Neural cell (in vitro differentiated cells): ENCODE measurements around the gene ZNF608. TPM values are rescaled to one million over a fixed set of nuclear protein-coding genes. Genes with fewer than 3 reads are reported as not detected.

Experiments
- H2AFZ ChIP-seq: fragments of 200-600, 300-800 bp; sonication (generic), shearing (Covaris generic); 2 replicates; pipeline ENCODE4 v1.6.0; 2014; ENCODE audit warnings: low read depth, mild to moderate bottlenecking, antibody characterized with exemption, low read length, moderate library complexity
- H3F3A ChIP-seq: fragments of 200-600 bp; shearing (Covaris generic); 2 replicates; pipeline ENCODE4 v1.6.1; 2016; ENCODE audit warnings: mild to moderate bottlenecking, moderate library complexity, mixed read lengths, antibody characterized with exemption, low read length; ENCODE audit not compliant: insufficient read depth, poor library complexity, severe bottlenecking
- H3K27ac ChIP-seq: fragments of 200-600, 300-800 bp; sonication (generic), shearing (Covaris generic); 2 replicates; pipeline ENCODE4 v1.5.1; 2014; ENCODE audit warnings: mild to moderate bottlenecking, low read length, moderate library complexity
- H3K27me3 ChIP-seq: fragments of 300-800, 200-600 bp; sonication (generic), shearing (Covaris generic); 2 replicates; pipeline ENCODE4 v1.6.0; 2014; ENCODE audit warnings: mild to moderate bottlenecking, low read depth, low read length, moderate library complexity; ENCODE audit not compliant: insufficient read depth
- H3K36me3 ChIP-seq: fragments of 300-800, 200-600 bp; sonication (generic), shearing (Covaris generic); 2 replicates; pipeline ENCODE4 v1.5.1; 2014; ENCODE audit warnings: mild to moderate bottlenecking, antibody characterized with exemption, low read length, moderate library complexity; ENCODE audit not compliant: insufficient read depth
- H3K4me2 ChIP-seq: fragments of 300-800, 200-600 bp; sonication (generic), shearing (Covaris generic); 2 replicates; pipeline ENCODE4 v1.6.0; 2014; ENCODE audit warnings: mild to moderate bottlenecking, low read length
- H3K4me3 ChIP-seq: fragments of 300-800, 200-600 bp; sonication (generic), shearing (Covaris generic); 2 replicates; pipeline ENCODE4 v1.5.1; 2014; ENCODE audit warnings: mild to moderate bottlenecking, low read length, moderate library complexity
- H3K79me2 ChIP-seq: fragments of 200-600 bp; shearing (Covaris generic); replicated peaks from 2 replicates; pipeline ENCODE4 v1.6.0; 2014; ENCODE audit warnings: mild to moderate bottlenecking, low read length, moderate library complexity; ENCODE audit not compliant: insufficient read depth
- H3K9ac ChIP-seq: fragments of 300-800, 200-600 bp; sonication (generic), shearing (Covaris generic); 2 replicates; pipeline ENCODE4 v1.6.1; 2016; ENCODE audit warnings: mild to moderate bottlenecking, low read length, mixed read lengths
- H3K9me2 ChIP-seq: fragments of 200-600 bp; shearing (Covaris generic); 2 replicates; pipeline ENCODE4 v1.6.1; 2016; ENCODE audit warnings: mild to moderate bottlenecking, low read length, mixed read lengths; ENCODE audit not compliant: insufficient read depth
- H3K9me3 ChIP-seq: fragments of 200-600, 300-800 bp; sonication (generic), shearing (Covaris generic); 2 replicates; pipeline ENCODE4 v1.6.1; 2016; ENCODE audit warnings: mild to moderate bottlenecking, mixed run types, low read length, moderate library complexity, mixed read lengths
- H4K20me1 ChIP-seq: fragments of 200-600 bp; shearing (Covaris generic); 2 replicates; pipeline ENCODE4 v1.6.1; 2016; ENCODE audit warnings: mild to moderate bottlenecking, mixed run types; ENCODE audit not compliant: insufficient read depth
- CTCF ChIP-seq: fragments of 450-650 bp; IDR thresholded peaks from 2 replicates; pipeline ENCODE4 v1.5.1; 2014; ENCODE audit warnings: antibody characterized with exemption, mild to moderate bottlenecking, moderate library complexity; ENCODE audit not compliant: poor library complexity, severe bottlenecking
- EP300 ChIP-seq: fragments of 450-650 bp; conservative IDR thresholded peaks from 2 replicates; pipeline ENCODE4 v1.6.1; 2014; ENCODE audit warnings: antibody characterized with exemption, mild to moderate bottlenecking, moderate library complexity; ENCODE audit not compliant: poor library complexity, severe bottlenecking
- EZH2 ChIP-seq: fragments of 200-600, 300-800 bp; shearing (Covaris generic), sonication (generic); IDR thresholded peaks from 2 replicates; pipeline ENCODE4 v1.6.1; 2014; ENCODE audit warnings: antibody characterized with exemption, low read length, borderline replicate concordance, mild to moderate bottlenecking; ENCODE audit not compliant: insufficient read depth, poor library complexity, severe bottlenecking
- MXI1 ChIP-seq: fragments of 450-650 bp; conservative IDR thresholded peaks from 2 replicates; pipeline ENCODE4 v1.6.1; 2014; ENCODE audit warnings: antibody characterized with exemption, mild to moderate bottlenecking; ENCODE audit not compliant: poor library complexity, severe bottlenecking
- POLR2AphosphoS5 ChIP-seq: IDR thresholded peaks from 2 replicates; pipeline ENCODE4 v1.6.1; 2012
- RAD21 ChIP-seq: fragments of 450-650 bp; conservative IDR thresholded peaks from 2 replicates; pipeline ENCODE4 v1.6.1; 2014; ENCODE audit warnings: antibody characterized with exemption, mild to moderate bottlenecking, moderate library complexity
- REST ChIP-seq: IDR thresholded peaks from 2 replicates; pipeline ENCODE4 v1.6.1; 2012; ENCODE audit warnings: borderline replicate concordance
- SMC3 ChIP-seq: fragments of 450-650 bp; conservative IDR thresholded peaks from 2 replicates; pipeline ENCODE4 v1.6.1; 2014; ENCODE audit warnings: antibody characterized with exemption, mild to moderate bottlenecking, moderate library complexity; ENCODE audit not compliant: poor library complexity
- TAF1 ChIP-seq: IDR thresholded peaks from 2 replicates; pipeline ENCODE4 v1.6.1; 2012; ENCODE audit warnings: low read depth
- polyA plus RNA-seq: library from polyadenylated mRNA; depleted of rRNA; stranded (reverse); fragments of >200 nt; gene quantifications from 2 replicates; pipeline ENCODE4 v1.2.3, GENCODE V29; 2014

Gene ZNF608
- polyA plus RNA-seq, 1 donor from 2014 or later: 32.4 TPM

- H3K27ac ChIP-seq: no peak overlapping the region
- no peaks in the 10 kb centered on the region for H3F3A ChIP-seq
- H3K9me2 ChIP-seq: no peaks in the 10 kb centered on the region
- H4K20me1 ChIP-seq: no peaks in the 10 kb centered on the region
- H3K79me2 ChIP-seq: peaks cover 76% of the 10 kb centered on the region
- H3K9me3 ChIP-seq: no peaks in the 10 kb centered on the region
- no peak overlapping the region for H3K9ac ChIP-seq
- H3K27me3 ChIP-seq: no peaks in the 10 kb centered on the region
- no peak overlapping the region for H3K4me2 ChIP-seq
- H3K4me3 ChIP-seq: no peak overlapping the region
- TF ChIP-seq CTCF (no peak), POLR2AphosphoS5 (no peak), SMC3 (no peak), TAF1 (no peak), RAD21 (no peak), EZH2 (no peak), EP300 (no peak), MXI1 (no peak), REST (no peak)
- no peak overlapping the region for H2AFZ ChIP-seq
- no peaks in the 10 kb centered on the region for H3K36me3 ChIP-seq
These were observed 25.8 kb downstream of the ZNF608 start for GRCh38 chr5:124720593-124720992.

DNA sequence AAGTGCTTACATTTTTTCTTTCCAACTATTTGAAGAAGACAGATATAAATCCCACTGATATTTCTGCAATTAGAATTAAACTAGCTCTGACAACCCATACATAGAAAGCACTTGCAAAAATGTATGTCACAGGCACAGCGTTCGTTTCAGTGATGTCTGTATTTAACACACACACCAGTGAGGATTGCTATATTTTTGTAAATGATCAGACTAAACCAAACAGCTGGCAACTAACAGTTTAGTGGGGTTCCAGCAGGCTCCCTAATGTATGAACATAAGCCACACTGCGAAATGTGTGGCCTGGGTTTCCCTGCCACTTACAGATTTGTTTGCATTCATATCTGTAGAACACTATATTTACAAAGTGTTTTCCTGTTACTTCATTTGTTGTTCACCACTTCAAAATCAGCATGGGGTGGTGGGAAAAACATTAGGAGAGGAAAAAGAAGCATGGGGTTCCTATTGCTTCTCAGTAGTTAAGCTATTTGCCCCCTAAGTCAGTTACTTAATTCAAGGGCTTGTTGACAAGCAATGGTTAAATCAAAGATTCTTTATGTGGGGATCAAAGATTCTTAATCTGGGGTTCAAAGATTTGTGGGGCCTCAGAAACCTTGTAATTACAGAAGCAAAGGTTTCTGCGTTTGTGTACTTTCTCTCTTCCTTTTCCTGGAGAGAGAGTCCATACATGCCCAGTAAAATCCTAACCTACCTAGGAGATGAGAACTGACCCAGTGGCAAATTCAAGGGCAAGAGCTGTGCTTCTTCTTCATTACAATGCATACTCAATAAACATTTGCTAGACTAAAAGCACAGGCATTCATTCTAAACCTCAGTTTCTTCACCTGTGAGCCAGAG, 27.1 kb downstream of the ZNF608 start:
- Histone ChIP-seq H3K27ac (no peak overlapping the region), H3K4me2 (peak overlapping the region; percentile 23), H3K36me3 (no peaks in the 10 kb centered on the region), H3F3A (no peaks in the 10 kb centered on the region), H3K27me3 (no peaks in the 10 kb centered on the region), H4K20me1 (no peaks in the 10 kb centered on the region), H3K4me3 (peak overlapping the region; percentile 11), H3K79me2 (peaks cover 76% of the 10 kb centered on the region), H3K9me3 (no peaks in the 10 kb centered on the region), H3K9ac (no peak overlapping the region), H3K9me2 (no peaks in the 10 kb centered on the region), H2AFZ (no peak overlapping the region)
- no peak for TF ChIP-seq EZH2
- no peak for TF ChIP-seq POLR2AphosphoS5
- no peak for TF ChIP-seq TAF1
- no peak for TF ChIP-seq REST
- no peak for TF ChIP-seq MXI1
- TF ChIP-seq RAD21: no peak
- no peak for TF ChIP-seq CTCF
- no peak for TF ChIP-seq SMC3
- TF ChIP-seq EP300: no peak
